Measurements from ENCODE around the gene GAB2.

Gene GAB2

DNA sequence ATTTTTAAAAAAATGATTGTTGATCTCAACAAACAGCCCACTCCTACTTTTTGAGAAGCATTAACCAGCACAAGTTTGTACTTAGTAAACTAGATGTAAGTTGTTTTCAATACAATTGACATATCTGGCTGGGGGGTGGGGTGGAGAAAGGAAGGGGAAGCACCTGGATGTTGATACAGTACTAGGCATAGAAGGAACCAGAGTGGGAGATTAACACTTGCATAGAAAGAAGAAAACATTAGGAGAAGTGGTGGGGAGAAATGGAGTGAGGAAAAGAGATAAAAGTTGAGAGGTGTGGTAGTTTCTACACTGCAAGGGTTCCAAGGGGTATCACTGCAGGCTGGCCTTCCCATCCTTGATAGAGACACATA is 10.6 kb upstream of the GAB2 start:
- no peak for DNase-seq (ENCODE audit: low read depth)

DNA sequence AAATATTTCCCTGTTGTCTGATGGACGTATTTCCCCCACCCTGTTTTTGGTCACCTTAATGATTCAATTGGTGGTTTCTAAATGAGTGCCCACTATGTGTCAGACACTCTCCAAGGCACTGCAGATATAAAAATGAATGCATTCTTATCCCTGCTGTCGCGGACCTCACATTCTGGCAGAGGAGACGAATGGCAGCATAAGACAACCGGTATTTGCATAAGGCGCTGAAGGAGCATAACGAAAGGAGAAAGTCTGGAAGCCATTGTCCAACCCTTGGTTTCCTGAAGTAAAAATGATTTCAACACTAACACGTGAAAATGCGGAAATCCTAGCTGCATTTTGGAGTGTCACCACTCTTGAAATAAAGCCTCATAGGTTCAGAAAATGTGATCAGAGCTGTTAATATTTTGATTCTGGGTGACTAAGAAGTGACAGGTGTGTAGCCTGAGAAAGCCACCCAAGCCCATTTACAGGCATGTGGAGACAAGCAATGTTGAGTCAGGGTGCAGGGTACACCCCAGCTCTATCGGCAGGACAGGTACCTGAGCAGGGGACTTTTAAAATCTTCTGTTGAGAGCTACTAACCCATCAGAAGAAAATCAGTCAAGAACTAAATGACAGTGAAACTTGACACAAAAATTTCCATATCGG is 10.1 kb upstream of the GAB2 start:
- no peak for DNase-seq (ENCODE audit: low read depth)

DNA sequence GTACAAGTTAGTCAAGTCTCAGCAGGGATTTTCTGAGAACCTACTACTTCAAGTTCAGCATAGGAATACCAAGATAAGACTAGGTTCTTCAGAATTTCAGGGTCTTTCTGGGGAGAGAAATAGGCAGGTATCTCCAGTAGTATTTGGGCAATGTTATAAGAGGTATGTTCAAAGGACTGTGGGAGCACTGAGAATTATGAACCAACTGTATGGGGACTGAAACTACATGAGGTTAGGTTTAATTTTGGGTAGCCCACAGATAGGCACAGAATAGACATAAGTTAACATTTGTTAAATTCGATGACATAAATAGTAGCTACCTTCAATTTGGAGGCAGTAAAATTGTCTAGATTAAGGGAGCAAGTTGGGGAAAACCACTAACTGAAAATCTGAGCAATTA is 9.2 kb upstream of the GAB2 start:
- DNase-seq (ENCODE audit: low read depth): no peak

DNA sequence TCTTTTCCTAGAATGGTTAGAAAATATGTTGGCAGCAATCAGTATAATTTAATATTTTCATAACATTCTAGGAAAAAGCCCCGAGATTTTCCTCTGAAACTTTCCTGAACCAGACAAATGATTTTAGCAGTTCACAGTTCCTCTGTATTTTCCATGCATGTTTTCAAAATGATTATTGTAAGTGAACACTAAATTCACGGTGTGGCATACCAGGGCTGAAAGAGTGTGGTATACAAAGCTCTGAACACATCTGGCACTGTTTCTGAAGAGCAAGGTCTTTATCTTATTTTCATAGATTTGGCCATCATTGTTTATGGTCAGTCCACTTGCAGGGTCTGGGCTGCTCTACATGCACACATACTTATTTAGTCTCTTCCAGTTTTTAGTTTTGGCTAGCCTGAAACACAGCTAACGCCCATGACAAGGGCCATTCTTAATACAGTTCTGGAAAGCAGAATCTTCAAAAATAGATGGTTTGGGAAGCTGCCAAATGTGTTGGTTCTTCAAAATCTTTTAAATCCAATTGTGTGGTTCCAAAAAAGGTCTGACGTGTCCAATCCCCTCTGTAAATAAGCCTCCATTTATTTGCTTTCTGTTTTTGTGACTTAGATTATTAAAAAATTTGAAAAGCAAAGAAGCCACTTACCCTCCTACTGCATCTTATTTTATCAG is 7.9 kb upstream of the GAB2 start:
- DNase-seq (ENCODE audit: low read depth): no peak

DNA sequence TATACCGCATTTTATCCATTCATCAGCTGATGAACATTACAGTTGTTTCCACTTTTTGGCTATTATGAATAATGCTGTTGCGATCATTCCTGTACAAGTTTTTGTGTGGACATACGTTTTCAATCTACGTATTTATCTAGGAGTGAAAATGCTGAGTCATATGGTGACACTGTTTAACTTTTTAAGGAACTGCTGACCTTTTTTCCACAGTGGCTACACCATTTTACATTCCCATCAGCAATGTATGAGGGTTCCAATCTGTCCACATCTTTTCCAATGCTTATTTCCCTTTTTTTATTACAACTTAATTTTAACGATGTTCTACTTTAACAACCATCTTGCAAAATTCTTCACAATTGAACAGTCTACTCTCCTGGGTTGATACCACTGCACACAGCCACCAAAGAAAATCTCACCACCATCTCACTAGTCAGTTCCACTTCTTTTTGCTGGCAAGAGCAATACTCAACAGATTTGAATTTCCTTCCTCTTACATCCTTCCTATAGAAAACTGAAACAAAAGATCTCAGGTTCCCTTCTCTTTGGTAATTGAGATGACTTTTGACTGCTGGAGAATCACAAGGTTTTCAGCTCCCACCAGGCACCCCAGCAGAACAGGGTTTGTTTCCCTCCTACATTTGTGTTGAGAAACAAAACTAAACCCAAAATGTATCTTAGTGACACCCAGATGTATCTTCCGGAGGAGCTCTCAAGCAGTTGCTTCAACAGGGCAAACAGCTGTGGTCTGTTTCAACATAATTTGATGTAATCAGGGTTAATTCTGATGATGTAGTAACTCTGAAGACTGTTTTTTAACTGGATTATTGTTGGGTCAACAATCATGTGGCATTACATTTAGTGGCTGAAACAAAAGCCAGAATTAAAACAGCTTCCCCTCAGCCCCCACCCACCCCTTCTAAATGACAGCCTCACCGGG is 7.0 kb upstream of the GAB2 start:
- no peak for DNase-seq (ENCODE audit: low read depth)

DNA sequence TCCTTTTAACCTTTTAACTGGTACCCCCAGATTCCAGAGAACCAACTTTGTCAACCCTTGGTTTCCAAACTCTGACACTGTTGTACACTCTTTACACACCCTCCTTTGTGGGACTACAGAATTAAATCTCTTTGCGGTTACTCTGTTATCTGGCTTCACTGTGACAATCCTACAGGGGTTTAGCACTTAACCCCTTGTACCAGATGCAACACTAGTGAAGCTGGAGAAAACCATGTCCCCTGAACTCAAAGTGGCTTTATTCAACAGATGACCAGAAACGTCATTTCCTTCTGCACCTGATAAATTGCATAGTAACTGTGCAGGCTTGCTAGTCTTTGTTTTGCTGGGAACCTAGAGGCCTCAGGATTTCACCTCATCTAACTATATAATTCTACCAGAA is 5.6 kb upstream of the GAB2 start:
- no peak for DNase-seq (ENCODE audit: low read depth)

DNA sequence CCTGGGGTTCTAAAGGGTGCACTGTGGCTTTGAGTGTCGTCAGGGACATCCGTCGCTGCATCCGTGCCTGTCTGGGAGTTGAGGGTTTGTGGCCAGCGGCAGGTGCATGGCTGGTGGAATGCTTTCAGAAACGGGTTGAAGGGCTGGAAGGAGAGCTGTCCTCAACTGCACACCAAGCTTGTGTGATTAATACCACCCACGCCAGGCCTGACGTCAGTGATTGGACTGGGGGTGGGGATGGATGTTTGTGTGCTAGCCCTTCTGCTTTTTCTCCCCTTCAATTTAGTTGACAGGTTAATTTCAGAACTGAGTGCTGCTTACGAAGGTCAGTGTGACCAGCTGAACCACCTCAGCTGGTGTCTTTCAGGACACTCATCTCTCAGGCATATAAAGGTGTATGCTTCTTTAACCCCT is 3.2 kb upstream of the GAB2 start:
- DNase-seq (ENCODE audit: low read depth): no peak

DNA sequence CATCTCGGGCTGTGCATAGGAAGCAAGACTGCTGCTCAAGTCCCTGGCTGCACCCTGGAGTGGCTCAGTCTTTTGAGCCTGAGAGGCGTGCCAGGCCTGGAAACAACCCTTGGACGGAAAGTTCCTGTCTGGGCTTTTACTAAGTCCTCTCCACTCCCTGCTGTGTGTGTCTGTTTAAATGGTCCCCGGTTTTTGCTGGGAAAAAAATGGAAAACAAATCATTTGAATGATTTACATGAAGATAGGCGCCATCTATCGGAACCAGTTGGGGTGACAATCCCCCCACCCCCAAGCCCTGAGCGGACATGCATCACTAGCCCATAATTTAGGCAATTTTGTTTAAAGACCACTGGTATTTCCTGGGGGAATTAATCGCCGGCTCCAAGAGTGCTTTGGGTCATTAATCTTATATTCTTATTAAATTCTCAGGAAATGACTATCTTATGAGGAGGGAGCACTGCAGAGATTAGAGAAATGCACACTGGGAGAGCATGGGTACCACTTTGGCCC is 2.7 kb upstream of the GAB2 start:
- peak; percentile 36 for DNase-seq (ENCODE audit: low read depth)

DNA sequence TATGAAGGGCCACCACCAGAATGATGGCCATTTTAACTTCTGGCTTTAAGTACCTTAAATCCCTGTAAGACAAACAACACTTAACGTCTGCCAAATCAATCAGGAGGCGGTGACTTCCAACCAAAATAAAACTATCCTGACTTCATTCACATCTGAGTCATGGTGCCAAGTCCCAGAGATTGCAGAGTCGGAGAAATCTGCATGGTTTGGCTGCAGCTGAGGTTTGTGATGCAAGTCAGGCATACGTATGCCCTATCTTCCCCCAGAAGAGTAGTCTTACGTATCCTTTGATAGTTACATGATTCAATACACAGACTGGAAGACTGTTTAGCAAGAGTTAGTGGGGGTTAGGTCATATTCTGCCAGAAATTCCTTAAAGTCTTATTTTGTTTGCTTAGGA is 1.7 kb upstream of the GAB2 start:
- DNase-seq (ENCODE audit: low read depth): no peak

DNA sequence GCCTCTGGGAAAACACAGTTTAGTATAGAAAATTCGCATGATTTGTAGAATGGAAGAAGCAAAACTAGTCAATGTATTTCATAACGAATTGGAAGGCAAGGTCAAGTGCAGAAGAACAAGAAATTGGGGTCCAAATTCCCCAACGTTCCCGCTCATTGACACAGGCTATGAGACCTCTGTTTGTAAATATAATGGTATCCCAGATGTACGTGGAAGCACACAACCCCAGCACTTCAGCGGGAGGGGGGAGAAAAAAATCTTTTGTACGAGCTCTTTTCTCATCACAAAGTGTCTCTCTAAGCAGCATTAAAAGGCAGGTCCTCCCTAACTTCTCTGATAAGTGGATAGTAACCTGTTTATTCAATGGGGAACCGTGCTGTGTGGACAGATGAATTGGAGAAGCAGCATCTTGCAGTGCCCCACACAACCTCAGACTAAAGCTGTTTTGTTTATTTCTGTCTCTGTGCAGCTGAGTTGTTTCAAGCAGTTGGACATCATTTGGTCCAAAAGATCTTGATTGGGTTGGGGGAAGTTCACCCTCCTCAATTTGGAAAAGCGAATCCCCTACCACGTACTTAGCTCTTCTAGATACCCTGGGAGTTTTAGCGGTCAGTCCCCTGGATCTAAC is 1.1 kb upstream of the GAB2 start:
- DNase-seq (ENCODE audit: low read depth): no peak

DNA sequence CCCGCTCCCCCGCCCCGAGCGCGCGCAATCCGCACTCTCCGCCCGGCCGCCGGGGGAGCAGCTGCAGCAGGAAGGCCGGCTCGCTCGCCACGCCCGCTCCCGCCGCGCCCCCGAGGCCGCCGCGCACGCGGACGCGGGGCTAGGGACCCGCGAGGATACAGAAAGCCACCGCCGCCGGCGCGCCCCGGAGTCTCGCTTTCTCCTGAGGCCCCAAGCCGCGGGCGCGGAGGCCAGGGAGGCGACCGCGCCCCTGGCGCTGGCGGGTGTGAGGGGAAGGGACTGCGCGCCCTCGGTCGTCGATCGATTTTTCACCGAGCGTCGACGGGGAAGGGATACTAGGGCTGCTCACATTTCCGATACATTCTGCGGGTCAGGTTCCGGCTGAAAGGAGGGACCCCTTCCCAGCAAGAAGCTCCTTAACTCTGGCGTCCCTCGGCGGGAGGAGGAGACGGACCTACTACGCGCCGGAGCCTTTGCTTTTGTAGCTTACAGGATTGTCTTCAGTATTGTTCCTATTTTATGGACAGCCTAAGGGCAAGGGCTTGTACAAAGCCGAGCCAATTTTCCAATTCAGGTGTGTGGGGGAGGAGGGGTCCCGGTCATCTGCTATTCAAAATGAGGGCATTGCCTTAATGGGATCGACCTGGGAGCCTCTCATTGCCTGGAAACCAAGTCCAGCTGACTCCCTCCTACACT is 416 bp upstream of the GAB2 start:
- DNase-seq (ENCODE audit: low read depth): peak; percentile 67

DNA sequence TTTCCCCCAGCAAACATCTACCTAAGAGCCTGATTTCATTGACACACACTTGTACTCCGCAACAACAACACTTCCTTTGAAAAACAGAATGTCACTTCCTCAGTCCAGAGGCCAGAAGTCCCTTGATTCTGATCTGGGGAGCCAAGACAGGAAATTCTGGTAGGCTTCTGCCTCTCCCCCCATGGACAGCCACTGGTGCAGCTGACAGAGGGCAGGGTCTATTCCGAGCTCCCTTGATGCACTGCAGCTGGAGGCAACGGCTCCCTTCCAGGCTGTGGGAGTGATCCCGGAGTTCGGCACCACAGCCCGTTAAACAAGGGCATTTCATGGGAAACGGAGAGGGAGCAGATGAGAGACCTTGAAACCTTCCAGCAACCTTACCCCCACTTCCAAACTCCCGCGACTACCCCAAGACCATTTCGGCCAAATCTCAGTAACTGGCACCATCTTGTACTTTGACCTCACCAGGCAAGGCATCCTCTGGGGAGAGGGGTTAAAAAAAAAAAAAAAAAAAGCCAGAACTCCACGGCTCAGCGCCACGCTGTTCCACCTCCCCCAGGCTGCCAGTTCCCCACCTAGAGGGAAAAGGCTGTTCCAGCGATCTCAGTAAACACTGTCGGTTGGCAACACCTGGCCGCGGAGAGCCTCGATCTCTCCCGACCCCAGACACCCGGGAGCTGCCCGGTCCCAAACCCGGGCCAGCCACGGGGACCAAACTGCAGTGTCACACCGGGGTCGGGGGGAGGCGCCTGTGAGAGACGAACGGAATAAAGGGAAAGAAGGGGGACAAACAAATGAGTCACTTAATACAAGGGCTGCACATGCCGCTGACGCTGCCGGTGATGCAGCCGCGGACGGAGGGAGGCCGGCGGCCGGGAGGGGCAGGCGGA is 1.1 kb downstream of the GAB2 start:
- peak; percentile 72 for DNase-seq (ENCODE audit: low read depth)

DNA sequence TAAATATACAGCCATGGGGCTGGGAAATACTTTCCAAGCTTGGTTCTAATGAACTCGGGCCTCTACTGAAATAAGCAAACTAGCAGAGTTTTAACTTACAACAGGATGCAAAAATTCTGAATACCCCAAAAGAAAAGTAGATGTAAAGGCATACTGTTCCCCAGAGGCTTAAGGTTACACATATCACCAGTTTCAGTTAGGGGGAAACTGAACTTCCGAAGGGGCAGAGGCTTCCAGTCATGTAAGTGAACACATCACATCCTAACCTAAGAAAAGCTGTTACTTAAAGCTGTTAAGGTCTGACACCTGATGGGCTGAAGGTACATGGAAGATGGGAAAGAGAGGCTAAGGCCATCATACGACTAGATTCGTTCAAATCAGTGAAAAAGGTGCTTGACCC is 2.3 kb downstream of the GAB2 start:
- DNase-seq (ENCODE audit: low read depth): no peak

DNA sequence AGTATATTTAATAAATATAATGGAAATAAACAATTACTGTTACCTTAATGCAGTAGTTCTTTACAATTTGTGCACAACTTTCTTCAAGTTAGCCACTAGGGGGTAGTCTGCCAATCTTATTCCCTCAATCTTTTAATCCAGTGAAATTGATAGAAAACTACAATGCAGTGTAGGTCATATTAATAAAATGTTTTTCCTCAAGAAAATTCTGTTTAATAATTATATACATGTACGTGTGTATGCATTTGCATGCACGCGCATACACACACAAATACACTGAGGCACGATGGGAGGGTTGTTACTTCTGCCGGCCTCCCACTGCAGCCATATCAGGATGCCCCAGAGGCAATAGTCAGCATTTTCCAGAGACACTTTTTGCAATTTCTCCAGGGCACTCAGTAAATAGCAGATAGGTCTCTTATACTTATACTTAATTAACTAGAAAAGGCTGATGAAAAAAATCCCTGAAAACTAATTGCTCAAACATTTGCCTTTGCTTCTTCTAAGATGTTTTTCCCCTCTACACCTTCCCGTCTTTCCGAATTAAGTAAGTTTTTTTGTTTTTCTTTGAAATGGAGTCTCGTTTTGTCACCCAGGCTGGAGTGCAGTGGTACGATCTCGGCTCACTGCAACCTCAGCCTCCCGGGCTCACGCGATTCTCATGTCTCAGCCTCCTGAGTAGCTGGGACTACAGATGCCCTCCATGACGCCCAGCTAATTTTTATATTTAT is 3.1 kb downstream of the GAB2 start:
- DNase-seq (ENCODE audit: low read depth): no peak

DNA sequence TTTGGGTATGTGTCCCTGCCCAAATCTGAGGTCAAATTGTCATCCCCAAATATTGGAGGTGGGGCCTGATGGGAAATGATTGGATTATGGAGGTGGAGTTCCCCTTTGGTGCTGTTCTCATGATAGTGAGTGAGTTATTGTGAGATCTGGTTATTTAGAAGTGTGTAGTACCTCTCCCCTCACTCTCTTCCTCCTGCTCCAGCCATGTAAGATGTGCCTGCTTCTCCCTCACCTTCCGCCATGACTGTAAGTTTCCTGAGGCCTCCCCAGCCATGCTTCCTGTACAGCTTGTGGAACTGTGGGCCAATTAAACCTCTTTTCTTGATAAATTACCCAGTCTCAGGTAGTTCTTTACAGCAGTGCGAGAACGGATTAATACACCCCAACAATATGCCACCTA is 9.0 kb downstream of the GAB2 start:
- no peak for DNase-seq (ENCODE audit: low read depth)

DNA sequence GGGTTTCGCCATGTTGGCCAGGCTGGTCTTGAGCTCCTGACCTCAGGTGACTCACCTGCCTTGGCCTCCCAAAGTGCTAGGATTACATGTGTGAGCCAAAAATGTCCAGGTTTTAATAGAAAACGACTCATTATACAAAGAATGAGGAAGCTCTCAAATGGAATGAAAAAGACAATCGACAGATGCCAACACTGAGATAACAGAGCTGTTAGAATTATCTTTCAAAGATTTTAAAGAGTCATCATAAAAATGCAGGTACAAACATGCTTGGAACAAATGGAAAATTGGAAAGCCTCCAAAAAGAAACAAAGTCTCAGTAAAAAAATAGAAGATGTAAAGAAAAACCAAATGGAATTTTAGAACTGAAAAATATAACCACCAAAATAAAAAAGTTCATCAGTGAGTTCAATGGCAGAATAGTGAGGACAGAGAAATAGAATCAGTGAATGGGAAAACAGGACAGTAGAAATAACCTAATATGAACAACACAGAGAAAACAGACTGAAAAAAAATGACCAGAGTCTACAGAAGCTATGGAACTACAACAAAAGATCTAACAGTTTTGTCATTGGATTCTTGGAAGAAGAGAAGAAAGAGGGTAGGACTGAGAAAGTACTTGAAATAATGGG is 10.9 kb downstream of the GAB2 start:
- no peak for DNase-seq (ENCODE audit: low read depth)

DNA sequence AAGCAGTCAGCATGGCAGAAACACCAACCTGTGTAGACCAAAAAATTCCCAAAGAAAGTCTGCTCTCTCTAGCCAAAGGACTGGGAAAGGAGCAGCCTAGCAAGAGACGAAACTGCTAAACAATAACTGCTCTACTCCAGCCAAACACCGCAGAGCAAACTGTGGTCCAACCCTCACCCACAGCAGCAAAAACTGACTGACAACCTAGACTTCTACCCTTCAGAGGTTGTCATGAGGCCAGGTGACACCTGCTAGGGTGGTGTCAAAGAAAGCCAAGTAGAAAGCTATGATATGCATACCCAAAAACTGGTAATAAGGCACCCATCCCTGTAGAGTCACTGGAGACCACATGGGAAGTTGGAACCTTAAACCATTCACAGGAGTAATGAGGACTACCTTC is 11.8 kb downstream of the GAB2 start:
- DNase-seq (ENCODE audit: low read depth): no peak

DNA sequence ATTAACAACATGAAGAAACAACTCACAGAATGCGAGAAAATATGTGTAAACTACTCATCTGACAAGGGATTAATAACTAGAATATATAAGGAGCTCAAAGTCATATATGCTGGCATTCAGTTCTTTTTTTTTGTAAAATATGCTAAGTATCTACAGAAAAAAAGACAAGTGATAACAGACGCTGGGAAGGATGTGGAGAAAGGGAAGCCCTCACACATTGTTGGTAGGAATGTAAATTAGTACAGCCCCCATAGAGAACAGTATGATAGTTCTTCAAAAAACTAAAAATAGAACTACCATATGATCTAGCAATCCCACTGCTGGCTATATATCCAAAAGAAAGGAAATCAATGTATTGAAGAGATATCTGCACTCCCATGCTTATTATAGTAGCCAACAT is 13.8 kb downstream of the GAB2 start:
- no peak for DNase-seq (ENCODE audit: low read depth)

DNA sequence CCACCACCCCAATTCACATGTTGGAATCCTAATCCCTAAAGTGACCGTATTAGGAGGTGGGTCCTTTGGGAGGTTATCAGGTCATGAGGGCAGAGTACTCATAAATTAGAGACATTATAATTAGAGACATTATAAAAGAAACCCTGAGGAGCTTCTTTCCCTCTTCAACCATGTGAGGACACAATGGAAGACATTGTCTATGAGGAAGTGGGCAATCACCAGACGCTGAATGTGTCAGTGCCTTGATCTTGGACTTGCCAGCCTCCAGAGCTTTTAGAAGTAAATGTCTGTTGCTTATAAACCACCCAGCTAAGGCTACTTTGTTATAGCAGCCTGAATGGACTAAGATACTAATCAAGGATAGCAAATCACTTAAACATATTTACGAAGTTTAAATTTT is 14.8 kb downstream of the GAB2 start:
- no peak for DNase-seq (ENCODE audit: low read depth)

DNA sequence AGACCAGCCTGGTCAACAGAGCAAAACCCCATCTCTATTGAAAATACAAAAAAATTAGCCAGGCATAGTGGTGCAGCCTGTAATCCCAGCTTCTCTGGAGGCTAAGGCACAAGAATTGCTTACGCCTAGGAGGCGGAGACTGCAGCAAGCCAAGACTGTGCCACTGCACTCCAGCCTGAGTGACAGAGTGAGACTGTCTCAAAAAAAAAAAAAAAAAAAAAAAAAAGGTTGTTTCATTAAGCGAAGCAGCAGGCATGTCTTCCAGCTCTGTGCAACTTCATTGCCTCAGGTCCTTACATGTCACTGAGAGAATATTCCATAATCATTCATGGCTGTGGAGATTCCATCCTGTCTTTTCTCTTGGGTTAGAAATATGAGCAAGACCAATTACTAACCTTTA is 16.9 kb downstream of the GAB2 start:
- no peak for DNase-seq (ENCODE audit: low read depth)

All from activated T-cell treated with anti-CD3 and anti-CD28 coated beads for 1 hour (primary cell).